ENCODE data around the gene RALGDS.

RALGDS gene

GRCh38 chr9:133054966-133055365 lies 66.1 kb downstream of the RALGDS start:
- no peak overlapping the region for H3K4me3 ChIP-seq (ENCODE audit: low read depth, low read length)
- TF ChIP-seq CTCF (IDR thresholded peaks at IDR 0.05; ENCODE audit: low read depth, low read length, missing control alignments), result no peak
- no peak for DNase-seq (ENCODE audit: low read depth)

- DNase-seq (ENCODE audit: low read depth), result no peak
- no peak for TF ChIP-seq CTCF (IDR thresholded peaks at IDR 0.05; ENCODE audit: low read depth, low read length, missing control alignments)
- no peak overlapping the region for H3K4me3 ChIP-seq (ENCODE audit: low read depth, low read length)
These were observed 66.7 kb downstream of the RALGDS start for GRCh38 chr9:133054194-133054890.

DNA sequence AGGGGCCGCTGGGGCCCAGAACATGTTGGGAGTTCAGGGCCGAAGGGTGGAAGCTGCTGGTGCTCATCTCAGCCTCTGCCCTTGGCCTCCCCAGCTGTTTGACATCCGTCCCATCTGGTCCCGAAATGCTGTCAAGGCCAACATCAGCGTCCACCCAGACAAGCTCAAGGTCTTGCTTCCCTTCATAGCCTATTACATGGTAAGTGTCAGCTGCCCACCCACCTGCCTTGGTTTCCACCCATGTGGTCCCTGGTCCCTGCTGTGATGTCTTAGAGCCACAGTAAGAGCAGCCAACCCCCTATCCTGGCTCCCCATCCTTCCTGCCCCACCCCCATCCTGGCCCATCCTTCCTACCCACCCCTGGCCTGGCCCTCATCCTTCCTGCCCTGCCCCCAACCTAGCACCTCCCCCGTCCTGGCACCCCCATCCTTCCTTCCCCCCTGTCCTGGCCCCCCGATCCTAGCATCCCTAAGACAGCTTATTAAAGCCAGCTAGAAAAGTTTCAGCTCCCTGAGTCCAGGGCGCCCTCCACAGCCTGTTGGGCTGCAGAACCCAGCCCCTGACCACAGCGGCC lies 69.0 kb downstream of the RALGDS start:
- no peak overlapping the region for H3K4me3 ChIP-seq (ENCODE audit: low read depth, low read length)
- no peak for TF ChIP-seq CTCF (IDR thresholded peaks at IDR 0.05; ENCODE audit: low read depth, low read length, missing control alignments)
- no peak for DNase-seq (ENCODE audit: low read depth)

GRCh38 chr9:133051281-133051900 lies 69.6 kb downstream of the RALGDS start:
- H3K4me3 ChIP-seq (ENCODE audit: low read depth, low read length), result no peak overlapping the region
- no peak for DNase-seq (ENCODE audit: low read depth)
- no peak for TF ChIP-seq CTCF (IDR thresholded peaks at IDR 0.05; ENCODE audit: low read depth, low read length, missing control alignments)

- no peak for TF ChIP-seq CTCF (IDR thresholded peaks at IDR 0.05; ENCODE audit: low read depth, low read length, missing control alignments)
- DNase-seq (ENCODE audit: low read depth), result no peak
- H3K4me3 ChIP-seq (ENCODE audit: low read depth, low read length), result no peak overlapping the region
These were observed 70.3 kb downstream of the RALGDS start for GRCh38 chr9:133050781-133051180.

DNA sequence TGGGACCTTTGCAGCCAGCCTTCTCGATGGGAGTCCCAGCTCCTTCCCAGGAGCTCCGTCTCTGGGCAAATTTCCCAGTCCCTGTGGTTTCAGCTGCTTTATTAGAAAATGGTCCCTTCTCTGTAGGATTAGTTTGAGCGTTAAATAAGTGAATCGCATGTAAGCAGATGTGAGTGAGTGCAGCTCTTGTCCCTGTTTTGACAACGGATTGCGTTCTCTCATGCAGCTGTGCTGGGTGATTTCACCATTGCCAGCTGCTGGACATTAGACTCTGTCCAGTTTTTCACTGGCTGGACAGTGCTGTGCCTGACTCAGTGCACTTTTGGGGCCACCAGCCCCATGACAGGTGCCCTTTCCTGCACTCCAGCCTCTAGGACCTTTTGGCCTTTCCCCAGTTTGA lies 70.9 kb downstream of the RALGDS start:
- no peak overlapping the region for H3K4me3 ChIP-seq (ENCODE audit: low read depth, low read length)
- DNase-seq (ENCODE audit: low read depth), result no peak
- no peak for TF ChIP-seq CTCF (IDR thresholded peaks at IDR 0.05; ENCODE audit: low read depth, low read length, missing control alignments)
